GM19035 (cell line): ENCODE data around the gene SETD2.

Source experiments
- ATAC-seq: cut with Tn5 transposase; IDR thresholded peaks from one replicate; pipeline ENCODE4 v1.9.1; 2021; ENCODE audit not compliant: unreplicated experiment

The SETD2 gene

DNA sequence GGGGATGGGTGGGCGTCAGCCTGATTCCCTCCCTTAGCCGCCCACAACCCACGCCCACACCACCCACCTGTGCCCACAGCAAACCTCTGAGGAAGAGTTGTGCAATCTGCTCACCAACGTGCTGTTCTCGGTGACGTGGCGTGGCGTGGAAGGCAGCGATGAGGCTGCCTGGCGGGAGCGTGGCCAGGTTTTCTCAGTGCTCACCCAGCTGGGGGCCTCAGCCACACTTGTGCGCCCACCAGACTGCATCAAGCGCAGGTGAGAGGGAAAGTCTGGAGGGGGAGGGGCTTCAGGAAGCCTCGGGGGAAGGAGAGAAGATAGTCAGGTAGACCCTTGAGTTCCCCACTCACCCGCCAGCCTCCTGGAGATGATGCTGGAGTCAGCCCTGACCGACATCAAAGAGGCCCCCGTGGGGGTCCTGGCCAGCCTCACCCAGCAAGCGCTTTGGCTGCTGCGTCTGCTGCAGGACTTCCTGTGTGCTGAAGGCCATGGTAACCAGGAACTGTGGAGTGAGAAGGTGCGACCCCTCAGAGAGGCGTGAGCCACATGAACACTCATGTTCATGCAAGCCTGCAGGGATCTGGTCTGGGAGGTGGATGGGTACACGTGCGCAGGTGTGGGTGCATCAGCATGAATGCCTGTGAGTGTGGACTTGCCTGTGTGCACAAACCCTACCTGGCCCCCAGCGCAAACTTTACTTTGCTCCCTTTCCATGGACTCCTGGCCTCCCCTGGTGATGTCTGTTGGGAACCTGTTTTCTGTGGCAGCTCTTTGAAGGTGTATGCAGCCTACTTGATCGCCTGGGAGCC lies 162.8 kb downstream of the SETD2 start:
- no peak for ATAC-seq

GRCh38 chr3:47000198-47000815 lies 163.6 kb downstream of the SETD2 start:
- ATAC-seq: no peak

GRCh38 chr3:46999516-47000197 lies 164.3 kb downstream of the SETD2 start:
- no peak for ATAC-seq

DNA sequence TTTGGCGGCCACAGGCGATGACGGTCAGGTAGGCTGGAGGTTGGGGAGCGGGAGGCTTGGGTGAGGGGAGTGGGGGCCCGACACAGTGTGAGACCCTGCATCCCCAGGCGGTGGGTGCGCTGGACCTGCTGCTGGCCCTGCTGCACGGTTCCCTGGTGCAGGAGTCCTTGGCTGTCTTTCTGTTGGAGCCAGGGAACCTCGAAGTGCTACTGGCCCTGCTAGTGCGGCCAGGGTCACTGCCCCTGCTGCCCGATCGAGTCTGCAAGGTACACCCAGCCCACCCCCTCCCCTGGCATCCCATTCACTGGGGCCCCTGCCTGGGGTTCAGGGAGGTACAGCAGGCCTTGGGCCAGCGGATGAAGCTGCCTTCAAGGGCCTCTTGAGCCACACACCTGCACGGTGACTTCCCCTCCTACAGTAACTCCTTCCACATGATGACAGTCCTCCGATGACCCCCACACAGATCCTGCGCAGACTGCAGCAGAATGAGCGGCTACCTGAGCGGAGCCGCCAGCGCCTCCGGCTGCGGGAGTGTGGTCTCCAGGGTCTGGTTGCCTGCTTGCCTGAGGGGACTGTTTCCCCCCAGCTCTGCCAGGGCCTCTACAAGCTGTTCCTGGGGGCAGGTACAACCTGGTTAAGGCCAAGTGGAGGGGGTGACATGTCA lies 164.9 kb downstream of the SETD2 start:
- ATAC-seq: no peak

GRCh38 chr3:46998121-46998851 lies 165.6 kb downstream of the SETD2 start:
- no peak for ATAC-seq

DNA sequence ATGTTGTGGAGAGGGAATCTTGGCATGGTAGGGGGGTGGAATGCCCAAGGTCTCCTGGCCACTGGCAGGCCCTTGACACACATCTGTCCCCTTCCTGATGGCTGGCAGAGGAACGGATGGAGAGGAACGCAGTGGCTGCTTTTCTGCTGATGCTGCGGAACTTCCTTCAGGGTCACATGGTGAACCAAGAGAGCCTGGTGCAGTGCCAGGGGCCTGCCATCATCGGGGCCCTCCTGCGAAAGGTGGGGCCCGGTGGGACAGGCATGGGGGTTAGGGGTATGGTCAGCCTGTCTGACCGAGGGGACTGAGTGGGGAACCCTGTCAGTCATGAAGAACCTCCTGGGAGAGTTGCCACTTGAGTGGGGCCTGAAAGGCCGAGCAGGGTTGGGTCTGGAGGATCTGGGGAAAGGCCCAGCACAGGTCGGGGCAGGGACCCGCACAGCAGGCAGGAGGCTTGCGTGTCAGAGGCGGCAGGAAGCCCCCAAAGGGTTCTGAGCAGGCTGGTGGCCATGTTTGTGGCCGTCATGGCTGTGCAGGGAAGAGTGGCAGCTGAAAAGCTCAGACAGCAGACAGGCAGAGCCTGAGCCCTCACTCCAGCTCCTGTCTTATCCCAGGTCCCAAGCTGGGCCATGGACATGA lies 166.3 kb downstream of the SETD2 start:
- no peak for ATAC-seq

GRCh38 chr3:46996689-46997452 lies 167.0 kb downstream of the SETD2 start:
- no peak for ATAC-seq

DNA sequence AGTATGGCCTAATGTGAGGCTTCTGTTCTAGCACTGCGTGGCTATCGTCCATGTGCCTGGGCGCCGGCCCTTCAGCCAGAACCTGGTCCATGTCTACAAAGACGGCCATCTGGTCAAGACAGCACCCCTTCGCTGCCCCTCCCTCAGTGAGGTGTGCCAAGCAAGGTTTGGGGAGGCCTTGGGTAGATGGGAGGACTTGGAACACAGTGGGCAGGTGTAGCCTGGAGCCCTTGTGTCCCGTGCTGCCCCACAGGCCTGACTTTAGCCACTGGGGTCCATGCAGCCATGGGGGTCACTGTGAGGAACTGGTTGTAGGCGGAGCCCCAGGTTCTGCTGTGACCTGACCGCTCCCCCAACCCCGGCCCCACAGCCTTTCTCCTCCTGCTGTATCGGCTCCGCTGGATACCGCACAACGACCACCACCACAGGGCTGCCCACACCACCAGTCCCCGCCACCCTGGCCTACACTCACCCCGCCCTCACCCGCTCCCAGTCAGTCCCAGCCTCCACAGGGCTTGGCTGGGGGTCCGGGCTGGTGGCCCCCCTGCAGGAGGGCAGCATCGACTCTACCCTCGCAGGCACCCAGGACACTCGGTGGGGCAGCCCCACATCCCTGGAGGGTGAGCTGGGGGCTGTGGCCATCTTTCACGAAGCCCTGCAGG lies 167.9 kb downstream of the SETD2 start:
- no peak for ATAC-seq

GRCh38 chr3:46994801-46995731 lies 168.8 kb downstream of the SETD2 start:
- no peak for ATAC-seq

DNA sequence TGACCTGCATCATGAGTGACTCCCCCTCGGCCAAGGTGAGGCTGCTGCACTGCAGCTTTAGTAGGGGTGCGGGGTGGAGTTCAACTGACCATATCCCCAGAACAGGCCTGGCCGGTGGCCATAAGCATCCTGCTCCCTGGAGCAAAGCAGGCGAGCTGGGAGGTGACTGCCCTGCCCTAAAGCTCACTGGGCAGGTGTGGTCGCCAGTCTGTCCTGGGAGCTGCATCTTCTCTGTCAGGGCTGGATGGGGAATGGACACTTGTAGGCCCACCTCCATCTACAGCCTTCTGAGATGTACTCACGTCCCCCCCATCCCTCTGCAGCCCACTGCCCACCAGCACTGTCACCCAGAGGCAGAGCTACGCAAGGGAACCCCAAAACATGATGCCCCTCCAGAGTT lies 169.9 kb downstream of the SETD2 start:
- ATAC-seq: no peak

- no peak for ATAC-seq
Measured at GRCh38 chr3:46993292-46993691, 170.6 kb downstream of the SETD2 start.

DNA sequence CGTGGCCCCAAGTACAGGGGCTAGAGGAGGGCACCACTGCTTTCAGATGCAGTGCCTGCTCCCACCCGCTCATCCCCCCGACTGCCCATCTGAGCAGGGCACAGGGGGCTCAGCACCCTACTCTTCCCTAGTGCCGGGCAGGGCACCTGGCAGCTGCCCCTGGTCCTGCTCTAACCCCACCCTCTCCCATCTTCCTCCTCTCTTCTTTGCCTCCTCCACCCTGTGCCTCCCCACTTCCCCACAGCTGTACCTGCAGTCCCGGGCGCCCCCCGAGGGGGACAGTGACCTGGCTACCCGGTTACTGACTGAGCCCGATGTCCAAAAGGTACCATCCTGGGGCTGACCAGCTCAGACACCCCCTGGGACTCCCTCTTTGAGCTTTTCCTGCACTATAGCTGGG lies 171.7 kb downstream of the SETD2 start:
- no peak for ATAC-seq

- no peak for ATAC-seq
Measured at GRCh38 chr3:46991406-46992165, 172.3 kb downstream of the SETD2 start.

DNA sequence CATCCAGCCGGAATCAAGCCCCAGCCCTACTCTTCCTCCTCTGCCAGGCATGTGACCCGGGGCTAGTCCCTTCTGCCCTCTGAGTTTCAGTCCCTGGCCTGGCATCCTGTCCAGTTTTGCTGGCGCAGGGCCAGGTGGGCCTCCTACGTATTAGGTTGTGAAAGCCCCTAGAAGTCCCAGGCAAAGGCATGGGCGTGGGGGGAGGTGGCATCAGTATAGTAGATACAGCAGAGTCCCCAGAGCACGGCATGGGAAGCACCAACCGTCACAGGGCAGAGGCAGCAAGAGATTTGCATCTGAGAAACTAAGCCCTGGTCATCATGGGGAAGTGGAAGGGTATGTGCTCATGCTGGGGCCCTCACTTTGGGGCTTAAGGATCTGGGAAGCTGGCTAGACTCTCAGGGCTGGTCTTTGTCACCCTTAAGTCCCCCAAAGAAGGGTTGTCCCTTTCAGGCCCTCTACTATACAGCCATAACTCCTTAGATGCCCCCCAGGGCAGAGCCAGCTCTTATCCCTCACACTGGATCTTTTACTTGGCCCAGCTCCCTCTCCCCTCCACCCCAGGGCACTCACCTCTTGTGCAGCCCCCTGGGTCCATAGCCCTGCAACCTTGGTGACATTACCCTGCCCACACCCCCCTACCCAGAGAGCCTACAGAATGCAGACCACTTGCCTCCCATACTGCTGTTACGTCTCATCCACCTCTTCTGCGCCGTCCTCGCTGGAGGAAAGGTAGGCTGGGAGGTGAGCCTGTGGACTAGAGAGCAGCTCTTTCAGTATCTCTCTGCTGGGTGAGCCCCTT lies 173.1 kb downstream of the SETD2 start:
- no peak for ATAC-seq

DNA sequence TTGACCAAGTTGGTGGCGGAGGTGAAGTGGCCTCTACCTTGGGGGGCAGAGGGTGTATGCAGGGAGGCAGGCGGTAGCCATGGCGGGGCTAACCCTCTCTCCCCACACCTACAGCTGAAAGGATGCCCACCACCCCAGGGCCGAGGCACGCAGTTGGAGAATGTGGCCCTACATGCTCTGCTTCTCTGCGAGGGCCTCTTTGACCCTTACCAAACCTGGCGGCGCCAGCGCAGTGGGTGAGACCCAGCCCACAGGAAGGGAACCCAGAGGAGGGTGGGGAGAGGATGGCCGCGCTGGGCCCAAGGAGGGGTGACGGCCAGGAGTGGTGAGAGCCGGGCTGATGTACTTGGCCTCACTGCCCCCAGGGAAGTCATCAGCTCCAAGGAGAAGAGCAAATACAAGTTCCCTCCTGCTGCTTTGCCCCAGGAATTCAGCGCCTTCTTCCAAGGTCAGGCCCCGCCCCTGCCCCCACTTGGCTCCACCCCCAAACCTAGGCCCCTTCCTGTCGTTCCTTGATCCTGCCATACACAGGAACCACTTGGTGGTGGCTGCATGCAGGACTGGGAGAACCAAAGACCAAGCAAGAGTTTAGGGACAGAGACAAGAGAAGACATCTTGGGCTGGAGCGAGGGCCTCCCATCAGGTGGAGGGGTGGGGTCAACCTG lies 174.6 kb downstream of the SETD2 start:
- ATAC-seq: no peak

DNA sequence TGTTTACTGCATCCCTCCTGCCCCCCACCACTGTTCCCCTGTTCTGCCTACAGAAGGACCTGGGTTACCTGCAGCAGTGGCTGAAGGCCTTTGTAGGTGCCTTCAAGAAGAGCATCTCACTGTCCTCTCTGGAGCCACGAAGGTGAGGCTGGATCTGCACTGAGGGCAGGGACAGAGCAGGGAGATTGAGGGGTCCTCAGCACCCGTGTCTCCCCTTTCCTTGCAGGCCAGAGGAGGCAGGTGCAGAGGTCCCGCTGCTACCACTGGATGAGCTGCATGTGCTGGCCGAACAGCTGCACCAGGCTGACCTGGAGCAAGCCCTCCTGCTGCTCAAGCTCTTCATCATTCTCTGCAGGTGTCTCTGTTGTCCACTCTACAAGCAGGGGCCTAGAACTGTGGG lies 175.3 kb downstream of the SETD2 start:
- ATAC-seq: no peak
